ENCODE data around the gene AKR1C2. TPM values are rescaled to one million over a fixed set of nuclear protein-coding genes. Genes with fewer than 3 reads are reported as not detected.
"Not testable (repeated sequence)": the region's sequence is repeated elsewhere in the genome, so short reads cannot be mapped to it uniquely, and the experiment has no call there.

Gene AKR1C2
- total RNA-seq, 1 donor from 2014 or later, result 17.5 TPM

DNA sequence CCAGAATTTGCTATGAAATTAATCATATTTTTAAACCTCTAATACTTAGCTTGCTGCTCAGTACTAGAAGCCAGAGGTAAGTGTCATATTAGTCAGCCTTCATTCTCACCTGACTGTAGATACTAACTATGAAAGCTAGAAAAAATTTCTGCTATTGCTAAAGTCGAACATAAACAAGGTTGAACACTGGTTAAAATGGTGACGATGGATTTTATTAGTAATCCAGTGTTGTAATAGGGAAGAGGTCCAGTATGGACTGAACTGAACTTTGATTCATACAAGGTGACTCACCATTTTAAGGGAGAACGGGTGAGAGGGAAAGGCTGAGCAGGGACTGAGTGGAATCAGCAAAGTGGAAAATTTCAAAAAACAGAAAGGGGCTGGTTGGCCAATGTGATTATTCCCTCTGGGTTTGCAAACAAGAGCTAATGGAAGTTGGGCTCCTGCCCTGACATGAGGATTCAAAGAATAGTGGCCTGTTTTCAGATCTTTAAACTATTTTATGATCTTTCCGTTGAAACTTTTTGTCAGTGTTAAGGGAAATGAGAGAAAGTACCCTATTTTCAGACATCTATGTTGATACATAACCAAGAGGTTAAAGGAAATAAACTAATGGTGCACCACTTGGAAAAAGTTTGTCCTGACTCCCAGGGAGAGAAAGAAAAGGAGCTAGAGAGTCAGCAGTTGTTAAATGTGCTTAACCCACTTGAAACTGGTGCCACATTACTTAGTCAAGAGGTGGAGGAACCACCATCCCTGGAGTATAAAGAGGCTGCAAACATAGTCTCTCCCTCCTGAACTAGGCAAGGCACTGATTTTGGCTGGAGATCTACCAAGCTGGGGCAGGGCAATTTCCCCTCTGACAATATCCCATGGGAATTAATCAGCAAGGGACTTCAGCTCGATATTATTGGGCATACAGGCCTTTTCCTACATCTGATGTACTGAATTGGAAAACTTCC, 55.7 kb downstream of the AKR1C2 start:
- H3K36me3 ChIP-seq, result no peaks in the 10 kb centered on the region
- intact Hi-C loops (cut with micrococcal nuclease), result no loop called here
- peak overlapping the region; percentile 64 for H3K27ac ChIP-seq (replicated peaks)
- no peak for DNase-seq
- H3K27me3 ChIP-seq (ENCODE audit: low read depth), result no peaks in the 10 kb centered on the region
- H3K9me3 ChIP-seq (replicated peaks), result no peaks in the 10 kb centered on the region
- TF ChIP-seq, protein P1, sequence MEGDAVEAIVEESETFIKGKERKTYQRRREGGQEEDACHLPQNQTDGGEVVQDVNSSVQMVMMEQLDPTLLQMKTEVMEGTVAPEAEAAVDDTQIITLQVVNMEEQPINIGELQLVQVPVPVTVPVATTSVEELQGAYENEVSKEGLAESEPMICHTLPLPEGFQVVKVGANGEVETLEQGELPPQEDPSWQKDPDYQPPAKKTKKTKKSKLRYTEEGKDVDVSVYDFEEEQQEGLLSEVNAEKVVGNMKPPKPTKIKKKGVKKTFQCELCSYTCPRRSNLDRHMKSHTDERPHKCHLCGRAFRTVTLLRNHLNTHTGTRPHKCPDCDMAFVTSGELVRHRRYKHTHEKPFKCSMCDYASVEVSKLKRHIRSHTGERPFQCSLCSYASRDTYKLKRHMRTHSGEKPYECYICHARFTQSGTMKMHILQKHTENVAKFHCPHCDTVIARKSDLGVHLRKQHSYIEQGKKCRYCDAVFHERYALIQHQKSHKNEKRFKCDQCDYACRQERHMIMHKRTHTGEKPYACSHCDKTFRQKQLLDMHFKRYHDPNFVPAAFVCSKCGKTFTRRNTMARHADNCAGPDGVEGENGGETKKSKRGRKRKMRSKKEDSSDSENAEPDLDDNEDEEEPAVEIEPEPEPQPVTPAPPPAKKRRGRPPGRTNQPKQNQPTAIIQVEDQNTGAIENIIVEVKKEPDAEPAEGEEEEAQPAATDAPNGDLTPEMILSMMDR (IDR thresholded peaks at IDR 0.05; ENCODE audit: borderline replicate concordance), result no peak
- H3K4me1 ChIP-seq, result peaks cover 28% of the 10 kb centered on the region
- no peak overlapping the region for H3K4me3 ChIP-seq

- intact Hi-C loops (cut with micrococcal nuclease), result no loop called here
- Histone ChIP-seq H3K4me1 (peaks cover 35% of the 10 kb centered on the region), H3K4me3 (no peak overlapping the region), H3K27ac (replicated peaks) (peak overlapping the region; percentile 64), H3K36me3 (no peaks in the 10 kb centered on the region), H3K27me3 (ENCODE audit: low read depth) (no peaks in the 10 kb centered on the region), H3K9me3 (replicated peaks) (no peaks in the 10 kb centered on the region)
- DNase-seq, result no peak
- TF ChIP-seq, protein P1 (IDR thresholded peaks at IDR 0.05; ENCODE audit: borderline replicate concordance), result no peak
Observed at GRCh38 chr10:4947039-4947634, 56.5 kb downstream of the AKR1C2 start.

- Histone ChIP-seq H3K9me3 (replicated peaks) (no peaks in the 10 kb centered on the region), H3K36me3 (no peaks in the 10 kb centered on the region), H3K27me3 (ENCODE audit: low read depth) (no peaks in the 10 kb centered on the region), H3K27ac (replicated peaks) (peak overlapping the region; percentile 64), H3K4me1 (peaks cover 38% of the 10 kb centered on the region), H3K4me3 (no peak overlapping the region)
- no peak for DNase-seq
- intact Hi-C loops (cut with micrococcal nuclease), result no loop called here
- TF ChIP-seq, protein P1 (IDR thresholded peaks at IDR 0.05; ENCODE audit: borderline replicate concordance), result no peak
Observed at GRCh38 chr10:4945766-4946717, 57.6 kb downstream of the AKR1C2 start.

DNA sequence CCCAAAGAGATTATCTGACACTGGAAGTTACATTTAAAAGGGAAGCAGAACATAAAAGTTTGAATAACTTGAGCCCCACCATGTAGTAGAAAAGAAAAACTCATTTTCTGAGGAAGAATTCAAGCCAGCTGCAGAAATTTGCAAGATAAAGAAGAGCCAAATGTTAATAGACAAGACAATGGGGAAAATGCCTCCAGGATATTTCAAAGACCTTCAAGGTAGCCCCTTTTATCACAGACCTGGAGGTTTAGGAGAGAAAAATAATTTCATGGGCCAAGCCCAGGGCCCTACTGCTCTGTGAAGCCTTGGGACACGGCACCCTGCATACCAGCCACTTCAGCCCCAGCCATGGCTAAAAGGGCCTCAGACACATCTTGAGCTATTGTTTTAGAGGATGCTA, 58.8 kb downstream of the AKR1C2 start:
- no peak overlapping the region for H3K4me3 ChIP-seq
- peak overlapping the region; percentile 82 for H3K27ac ChIP-seq (replicated peaks)
- TF ChIP-seq, protein P1 (IDR thresholded peaks at IDR 0.05; ENCODE audit: borderline replicate concordance), result no peak
- no peak for DNase-seq
- no peaks in the 10 kb centered on the region for H3K36me3 ChIP-seq
- intact Hi-C loops (cut with micrococcal nuclease), result no loop called here
- no peaks in the 10 kb centered on the region for H3K9me3 ChIP-seq (replicated peaks)
- H3K27me3 ChIP-seq (ENCODE audit: low read depth), result no peaks in the 10 kb centered on the region
- H3K4me1 ChIP-seq, result peaks cover 41% of the 10 kb centered on the region

GRCh38 chr10:4943821-4944220, 59.8 kb downstream of the AKR1C2 start:
- no peaks in the 10 kb centered on the region for H3K27me3 ChIP-seq (ENCODE audit: low read depth)
- H3K9me3 ChIP-seq (replicated peaks), result no peaks in the 10 kb centered on the region
- no peak overlapping the region for H3K4me3 ChIP-seq
- intact Hi-C loops (cut with micrococcal nuclease), result no loop called here
- peak overlapping the region; percentile 82 for H3K27ac ChIP-seq (replicated peaks)
- no peaks in the 10 kb centered on the region for H3K36me3 ChIP-seq
- TF ChIP-seq, protein P1 (IDR thresholded peaks at IDR 0.05; ENCODE audit: borderline replicate concordance), result no peak
- DNase-seq, result no peak
- peaks cover 41% of the 10 kb centered on the region for H3K4me1 ChIP-seq

DNA sequence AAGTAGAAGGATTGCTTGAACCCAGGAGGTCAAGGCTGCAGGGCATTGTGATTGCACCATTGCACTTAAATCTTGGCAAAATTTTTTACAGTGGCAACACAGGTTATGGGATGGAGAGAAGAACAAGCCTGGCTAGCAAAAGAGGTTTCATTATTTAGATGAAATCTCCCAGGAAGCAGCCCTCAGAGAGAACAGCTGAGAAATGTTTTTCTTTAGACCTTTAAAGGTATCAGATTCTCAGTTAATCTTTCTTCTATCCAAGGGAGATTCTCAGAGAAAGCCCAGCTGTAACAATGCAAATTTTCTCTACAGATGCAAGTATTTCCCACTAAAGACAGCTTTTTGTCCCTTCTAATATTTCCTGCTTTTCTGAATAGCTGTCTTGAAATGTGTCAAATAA, 60.2 kb downstream of the AKR1C2 start:
- Histone ChIP-seq H3K4me1 (peaks cover 41% of the 10 kb centered on the region), H3K27ac (replicated peaks) (peak overlapping the region; percentile 82)
- intact Hi-C loops (cut with micrococcal nuclease); H3K4me3 ChIP-seq; H3K27me3 ChIP-seq (ENCODE audit: low read depth); H3K36me3 ChIP-seq; H3K9me3 ChIP-seq (replicated peaks); DNase-seq: not testable (repeated sequence)
